Peyer's patch (tissue), 4 donors: ENCODE data around the gene SNX32. TPM values are rescaled to one million over a fixed set of nuclear protein-coding genes. Genes with fewer than 3 reads are reported as not detected.

ENCODE experiments used
- DNase-seq, 3 donors: peaks; one replicate each; pipeline ENCODE4 v3.0.0-alpha.2; 2017 to 2019
- H3K27ac ChIP-seq, 4 donors: fragments of 200-600 bp; sonication (generic); one replicate each; pipeline ENCODE4 v1.5.1; 2016 to 2019
- H3K27me3 ChIP-seq, 2 donors: fragments of 200-600 bp; sonication (generic); one replicate each; pipeline ENCODE4 v1.5.1; 2019
- H3K36me3 ChIP-seq, 3 donors: fragments of 200-600 bp; sonication (generic); one replicate each; pipeline ENCODE4 v1.5.1; 2016 to 2019
- H3K4me1 ChIP-seq, 4 donors: fragments of 200-600 bp; sonication (generic); one replicate each; pipeline ENCODE4 v1.5.1; 2016 to 2019
- H3K4me3 ChIP-seq, 4 donors: fragments of 200-600 bp; sonication (generic); 1 replicate in 3 of 4; 2 replicates in 1 of 4; pipeline ENCODE4 v1.5.1; 2016 to 2019; ENCODE audit warnings: mild to moderate bottlenecking in 1 of 4
- H3K9me3 ChIP-seq, 4 donors: fragments of 200-600 bp; sonication (generic); one replicate each; pipeline ENCODE4 v1.5.1; 2016 to 2019; ENCODE audit warnings: mild to moderate bottlenecking in 1 of 4
- POLR2A ChIP-seq, 2 donors: fragments of 450-650 bp; IDR thresholded peaks; one replicate each; pipeline ENCODE4 v1.5.1; 2017; ENCODE audit warnings: antibody characterized with exemption in 2 of 2, mild to moderate bottlenecking in 2 of 2, moderate library complexity in 2 of 2
- total RNA-seq, 4 donors: library from RNA; depleted of rRNA; stranded (reverse); fragments of >200 nt; gene quantifications; one replicate each; pipeline ENCODE4 v1.1.0, GENCODE V29; 2016
- TF ChIP-seq, protein P1 (sequence below), 6 experiments: fragments of 450-650 bp in 4 of 6; fragments of 200-600 bp in 2 of 6; sonication (generic) in 1 of 6; IDR thresholded peaks; one replicate each; pipeline ENCODE4 v1.5.1; 2017 to 2019; ENCODE audit warnings: antibody characterized with exemption in 6 of 6, mild to moderate bottlenecking in 3 of 6, moderate library complexity in 1 of 6

The SNX32 gene
- total RNA-seq, 4 donors from 2014 or later: 1.7 to 6.7 (median 6.4) TPM; not detected in 1

- Histone ChIP-seq H3K36me3 (peaks cover 0 to 47% (median 0%) of the 10 kb centered on the region in 3 donors), H3K27ac (peak within 1 kb of the TSS; percentile 95 to 99 (median 97)), H3K27me3 (no peaks in the 10 kb centered on the region), H3K4me3 (peak within 1 kb of the TSS; percentile 80 to 97 (median 90)), H3K9me3 (no peaks in the 10 kb centered on the region), H3K4me1 (peaks cover 3 to 53% (median 19%) of the 10 kb centered on the region in 4 donors)
- peak; percentile 99 to 100 for TF ChIP-seq POLR2A (IDR thresholded peaks at IDR 0.05)
- TF ChIP-seq, protein P1, sequence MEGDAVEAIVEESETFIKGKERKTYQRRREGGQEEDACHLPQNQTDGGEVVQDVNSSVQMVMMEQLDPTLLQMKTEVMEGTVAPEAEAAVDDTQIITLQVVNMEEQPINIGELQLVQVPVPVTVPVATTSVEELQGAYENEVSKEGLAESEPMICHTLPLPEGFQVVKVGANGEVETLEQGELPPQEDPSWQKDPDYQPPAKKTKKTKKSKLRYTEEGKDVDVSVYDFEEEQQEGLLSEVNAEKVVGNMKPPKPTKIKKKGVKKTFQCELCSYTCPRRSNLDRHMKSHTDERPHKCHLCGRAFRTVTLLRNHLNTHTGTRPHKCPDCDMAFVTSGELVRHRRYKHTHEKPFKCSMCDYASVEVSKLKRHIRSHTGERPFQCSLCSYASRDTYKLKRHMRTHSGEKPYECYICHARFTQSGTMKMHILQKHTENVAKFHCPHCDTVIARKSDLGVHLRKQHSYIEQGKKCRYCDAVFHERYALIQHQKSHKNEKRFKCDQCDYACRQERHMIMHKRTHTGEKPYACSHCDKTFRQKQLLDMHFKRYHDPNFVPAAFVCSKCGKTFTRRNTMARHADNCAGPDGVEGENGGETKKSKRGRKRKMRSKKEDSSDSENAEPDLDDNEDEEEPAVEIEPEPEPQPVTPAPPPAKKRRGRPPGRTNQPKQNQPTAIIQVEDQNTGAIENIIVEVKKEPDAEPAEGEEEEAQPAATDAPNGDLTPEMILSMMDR (IDR thresholded peaks at IDR 0.05): peak in 2 of 6 experiments; percentile 1 to 2
- peak; percentile 97 to 99 (median 99) for DNase-seq
Measured at GRCh38 chr11:65857853-65858680, 24.3 kb downstream of the SNX32 start, which contains the start of gene CFL1. TSS of gene CFL1 (minus strand) at chr11:65858180. CDS start at chr11:65858099, 81 bp downstream.

- TF ChIP-seq, protein P1 (IDR thresholded peaks at IDR 0.05): no peak
- no peak for TF ChIP-seq POLR2A (IDR thresholded peaks at IDR 0.05)
- DNase-seq: no peak
- peak overlapping the region; percentile 80 to 97 (median 90) for H3K4me3 ChIP-seq
- H3K27ac ChIP-seq: peak overlapping the region; percentile 95 to 99 (median 97)
- H3K27me3 ChIP-seq: no peaks in the 10 kb centered on the region
- no peaks in the 10 kb centered on the region for H3K9me3 ChIP-seq
- peaks cover 0 to 47% (median 0%) of the 10 kb centered on the region in 3 donors for H3K36me3 ChIP-seq
- peaks cover 0 to 47% (median 19%) of the 10 kb centered on the region in 4 donors for H3K4me1 ChIP-seq
Measured at GRCh38 chr11:65858681-65859087, 24.9 kb downstream of the SNX32 start.

DNA sequence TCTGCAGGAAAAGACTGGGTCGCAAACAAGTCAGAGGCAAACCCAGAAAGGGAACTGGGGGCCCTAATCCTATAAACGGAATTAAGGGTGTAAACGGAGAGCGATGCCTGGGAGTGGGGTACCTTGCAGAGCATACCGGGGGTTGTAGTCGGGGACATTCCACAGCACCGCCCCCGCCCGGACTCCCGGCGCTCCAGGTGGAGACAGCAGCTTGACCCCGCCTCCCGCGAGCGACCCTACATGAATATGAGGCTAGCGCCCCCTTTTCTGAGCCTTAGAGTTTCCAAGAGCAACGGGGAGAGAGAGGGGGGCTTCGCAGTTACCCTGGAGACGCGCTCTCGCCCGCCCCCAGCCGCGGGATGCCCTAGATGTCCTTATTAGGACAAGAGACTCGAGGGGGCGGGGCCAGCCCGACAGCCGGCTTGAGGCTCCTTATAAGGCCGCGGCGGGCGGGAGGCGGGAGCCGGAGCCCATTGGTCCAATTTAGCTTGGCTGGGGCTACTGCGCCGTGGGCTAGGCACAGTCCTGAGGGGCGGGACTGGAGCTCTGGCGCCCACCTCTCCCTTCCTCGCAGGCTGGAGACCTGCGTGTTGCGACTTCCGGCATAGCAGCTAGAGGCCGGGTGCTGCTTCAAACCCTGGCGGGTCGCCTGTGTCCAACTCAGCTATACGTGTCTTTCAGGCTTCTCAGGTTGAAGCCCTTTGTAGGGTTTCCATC, 25.5 kb downstream of the SNX32 start:
- Histone ChIP-seq H3K9me3 (no peaks in the 10 kb centered on the region), H3K4me3 (peak overlapping the region; percentile 80 to 97 (median 90)), H3K27me3 (no peaks in the 10 kb centered on the region), H3K36me3 (peaks cover 0 to 47% (median 0%) of the 10 kb centered on the region in 3 donors), H3K27ac (peak overlapping the region; percentile 95 to 99 (median 97)), H3K4me1 (peaks cover 0 to 46% (median 19%) of the 10 kb centered on the region in 4 donors)
- peak; percentile 98 to 100 (median 100) for DNase-seq
- TF ChIP-seq, protein P1 (IDR thresholded peaks at IDR 0.05): peak in 2 of 6 experiments; percentile 7 to 25
- TF ChIP-seq POLR2A (IDR thresholded peaks at IDR 0.05): peak; percentile 83 to 89

DNA sequence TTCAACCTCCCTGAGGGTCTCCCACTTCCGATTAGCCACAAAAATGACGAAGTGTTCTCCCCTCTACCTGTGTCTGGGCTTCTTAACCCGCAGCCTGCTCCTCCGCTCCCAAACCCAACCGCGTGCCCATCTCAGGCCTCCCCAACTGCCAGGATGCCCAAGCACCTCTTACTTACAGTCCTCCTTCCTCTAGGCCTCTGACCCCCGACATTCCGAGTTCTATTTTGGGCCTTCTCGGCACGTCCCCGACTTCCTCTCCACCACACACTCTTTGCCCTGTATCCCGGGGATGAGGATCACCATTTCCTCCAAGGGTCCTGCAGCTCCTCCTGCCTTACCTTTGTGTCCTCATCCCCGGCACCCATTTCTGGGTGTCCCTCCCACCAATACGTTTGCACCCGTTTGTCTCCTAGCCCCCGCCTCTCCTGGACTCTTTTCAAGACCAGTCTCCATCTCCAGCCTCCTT, 26.1 kb downstream of the SNX32 start:
- peaks cover 0 to 42% (median 19%) of the 10 kb centered on the region in 4 donors for H3K4me1 ChIP-seq

More for the DNA sequence above, 26.1 kb downstream of the SNX32 start:
- DNase-seq: peak in 2 of 3 donors; percentile 46 to 65
- TF ChIP-seq, protein P1 (IDR thresholded peaks at IDR 0.05): no peak
- no peak for TF ChIP-seq POLR2A (IDR thresholded peaks at IDR 0.05)
- Histone ChIP-seq H3K4me3 (peak overlapping the region; percentile 80 to 97 (median 90)), H3K9me3 (no peaks in the 10 kb centered on the region), H3K27me3 (no peaks in the 10 kb centered on the region), H3K36me3 (peaks cover 0 to 47% (median 0%) of the 10 kb centered on the region in 3 donors), H3K27ac (peak overlapping the region; percentile 95 to 99 (median 97))
